ENCODE measurements around the gene BANP.
"Not testable (repeated sequence)": the region's sequence is repeated elsewhere in the genome, so short reads cannot be mapped to it uniquely, and the experiment has no call there.

GRCh38 chr16:87905521-87905920 is 45.7 kb upstream of the BANP start:
- TF ChIP-seq CTCF, EZH2, EZH2phosphoT487 (IDR thresholded peaks at IDR 0.05): not testable (repeated sequence)

Data from neural progenitor cell (in vitro differentiated cells).